HG02759 (cell line): ENCODE data around the gene RPTOR.
"Not testable (repeated sequence)": the region's sequence is repeated elsewhere in the genome, so short reads cannot be mapped to it uniquely, and the experiment has no call there.

Experiments
- ATAC-seq: cut with Tn5 transposase; IDR thresholded peaks from one replicate; pipeline ENCODE4 v1.9.1; 2021; ENCODE audit warnings: mild to moderate bottlenecking, moderate library complexity; ENCODE audit not compliant: unreplicated experiment

Gene RPTOR

DNA sequence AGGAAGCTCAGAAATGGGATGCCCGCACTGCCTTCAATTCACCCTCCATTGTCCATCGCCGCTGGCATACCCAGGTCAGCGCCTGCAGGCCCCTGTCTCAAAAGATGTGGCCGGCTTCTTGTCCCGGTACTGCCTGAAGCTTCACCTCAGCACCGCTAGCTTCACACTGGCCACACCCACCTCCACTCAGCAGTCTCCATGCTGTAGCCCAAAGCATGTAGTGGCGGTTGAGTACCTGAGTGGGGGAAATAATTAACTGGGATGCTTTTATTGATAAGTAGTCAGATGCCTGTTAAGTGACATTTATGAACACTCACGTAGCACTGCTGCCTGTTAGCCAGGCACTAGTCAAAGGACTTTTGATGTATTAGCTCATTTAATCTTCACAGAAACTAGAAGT lies 143.2 kb downstream of the RPTOR start:
- ATAC-seq = no peak

DNA sequence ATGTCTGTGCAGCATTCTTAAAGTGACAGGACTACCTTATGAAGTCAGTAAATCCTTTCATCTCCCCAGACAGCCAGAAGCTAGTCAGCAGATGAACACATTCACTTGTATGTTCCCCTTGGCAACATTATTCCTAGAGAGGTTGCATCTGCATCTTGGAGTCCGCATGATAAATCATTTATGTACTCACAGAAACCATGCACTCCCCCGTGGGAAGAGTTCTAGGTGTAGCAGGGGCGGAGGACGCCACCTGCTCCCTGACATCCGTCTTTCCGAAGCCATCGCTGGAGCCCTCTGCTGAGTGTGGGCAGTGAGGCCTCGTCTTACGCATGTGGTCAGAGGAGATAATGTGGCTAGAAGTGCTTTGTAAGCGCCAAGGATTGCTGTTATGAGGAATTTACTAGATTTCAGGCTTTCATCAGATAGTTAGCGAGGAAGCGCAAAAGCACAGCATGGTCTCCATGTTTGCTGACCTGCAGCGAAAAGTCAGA lies 144.5 kb downstream of the RPTOR start:
- ATAC-seq = no peak

DNA sequence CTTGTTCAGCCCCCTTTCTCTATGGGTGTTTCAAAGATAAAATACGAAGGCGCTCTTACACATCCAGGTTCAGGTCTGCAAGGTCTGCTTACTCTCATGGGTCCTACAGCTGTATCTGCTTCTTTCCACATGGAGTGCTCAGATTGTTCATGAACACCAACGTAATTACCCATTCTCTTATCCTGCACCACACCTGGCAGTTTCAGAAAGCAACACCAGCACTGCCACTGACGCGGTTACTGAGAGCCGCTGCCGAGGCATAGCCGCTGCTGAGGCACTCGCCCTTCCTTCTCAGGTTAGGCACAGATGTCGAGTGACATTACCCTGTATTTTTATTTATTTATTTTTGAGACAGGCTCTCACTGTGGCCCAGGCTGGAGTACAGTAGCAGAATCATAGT lies 147.1 kb downstream of the RPTOR start:
- ATAC-seq = no peak

DNA sequence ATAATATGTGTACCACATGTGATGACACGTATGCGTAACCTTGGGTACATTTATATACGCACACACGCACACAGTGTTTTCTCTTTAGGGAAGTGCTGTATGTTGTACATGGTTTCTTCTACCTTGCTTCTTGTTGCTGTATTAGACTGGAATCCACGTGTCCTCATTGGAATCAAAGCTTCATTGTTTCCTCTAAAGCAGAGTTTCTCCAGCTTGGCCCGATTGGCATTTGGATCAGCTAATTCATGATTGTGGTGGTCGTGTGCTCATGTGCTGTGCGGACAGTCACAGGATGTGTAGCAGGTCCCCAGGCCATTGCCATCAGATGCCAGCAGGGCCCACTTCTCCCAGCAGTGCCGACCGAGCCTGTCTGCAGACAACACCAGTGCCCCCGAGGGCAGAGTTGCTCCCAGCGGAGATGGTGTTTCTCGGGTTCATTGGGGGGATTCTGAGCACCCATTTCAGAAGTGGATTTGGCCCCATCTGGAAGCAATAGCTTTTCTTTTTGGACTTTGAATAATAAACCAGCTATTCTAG lies 148.4 kb downstream of the RPTOR start:
- ATAC-seq = no peak

DNA sequence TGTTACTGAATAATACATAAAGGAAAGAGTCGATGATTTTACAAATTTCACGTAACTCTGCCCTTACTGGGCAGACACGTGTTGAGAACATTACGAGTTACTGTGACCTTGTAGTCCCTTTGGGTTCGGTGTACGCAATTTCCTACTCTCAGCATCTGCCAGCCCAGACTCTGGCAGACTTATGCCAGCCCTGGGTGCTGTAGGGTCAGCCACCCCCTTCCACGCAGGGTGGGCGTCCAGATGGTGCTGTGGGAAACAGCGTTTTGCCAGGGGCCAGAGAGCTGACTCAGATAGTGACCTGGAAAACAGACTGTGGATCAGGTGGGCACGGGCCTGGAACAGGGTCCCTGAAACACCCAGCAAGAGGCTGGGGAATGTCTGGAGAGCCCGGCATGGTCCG lies 148.9 kb downstream of the RPTOR start:
- ATAC-seq = no peak

DNA sequence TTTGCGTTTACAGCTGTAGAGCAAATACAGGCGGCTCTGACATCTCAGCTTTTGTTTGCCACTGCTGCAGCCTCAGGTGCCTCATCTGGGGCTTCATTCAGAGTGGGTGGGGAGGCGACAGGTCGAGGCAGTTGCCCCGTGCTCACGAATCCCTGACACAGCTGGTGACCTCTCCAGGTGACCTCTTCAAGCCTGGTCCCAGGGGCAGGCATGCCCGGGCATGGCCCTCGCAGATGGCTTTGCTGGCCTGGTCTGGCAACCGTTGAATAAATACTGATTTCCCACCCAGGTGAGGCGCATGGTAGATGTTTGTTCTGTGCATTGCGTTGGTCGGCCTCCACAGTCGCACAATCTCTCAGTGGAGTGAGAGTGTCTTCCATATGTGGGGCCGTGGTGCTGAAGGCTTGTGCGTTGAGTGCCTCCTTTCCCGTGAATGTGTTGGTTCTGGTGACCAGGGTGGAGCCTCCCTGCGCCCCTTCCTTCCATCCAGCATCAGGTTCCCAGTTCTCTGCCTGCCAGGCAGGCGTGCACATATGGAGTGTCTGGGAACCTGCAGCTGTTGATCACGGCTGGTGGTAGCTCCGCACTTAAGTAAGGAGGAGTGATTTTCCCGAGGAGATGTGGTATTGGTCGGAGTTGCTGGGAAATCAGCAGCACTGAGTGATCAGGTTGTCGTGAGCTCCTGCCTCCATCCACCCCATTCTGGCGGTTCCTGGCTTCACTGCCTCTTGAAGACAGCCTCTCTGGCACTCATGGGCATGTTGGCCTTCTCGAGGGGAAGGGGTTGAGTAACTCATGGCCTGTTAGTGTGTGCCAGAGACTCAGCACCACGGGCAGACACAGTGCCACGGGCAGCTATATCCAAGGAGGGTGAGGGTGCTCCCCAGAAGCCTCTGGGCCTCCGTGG lies 149.7 kb downstream of the RPTOR start:
- no peak for ATAC-seq

DNA sequence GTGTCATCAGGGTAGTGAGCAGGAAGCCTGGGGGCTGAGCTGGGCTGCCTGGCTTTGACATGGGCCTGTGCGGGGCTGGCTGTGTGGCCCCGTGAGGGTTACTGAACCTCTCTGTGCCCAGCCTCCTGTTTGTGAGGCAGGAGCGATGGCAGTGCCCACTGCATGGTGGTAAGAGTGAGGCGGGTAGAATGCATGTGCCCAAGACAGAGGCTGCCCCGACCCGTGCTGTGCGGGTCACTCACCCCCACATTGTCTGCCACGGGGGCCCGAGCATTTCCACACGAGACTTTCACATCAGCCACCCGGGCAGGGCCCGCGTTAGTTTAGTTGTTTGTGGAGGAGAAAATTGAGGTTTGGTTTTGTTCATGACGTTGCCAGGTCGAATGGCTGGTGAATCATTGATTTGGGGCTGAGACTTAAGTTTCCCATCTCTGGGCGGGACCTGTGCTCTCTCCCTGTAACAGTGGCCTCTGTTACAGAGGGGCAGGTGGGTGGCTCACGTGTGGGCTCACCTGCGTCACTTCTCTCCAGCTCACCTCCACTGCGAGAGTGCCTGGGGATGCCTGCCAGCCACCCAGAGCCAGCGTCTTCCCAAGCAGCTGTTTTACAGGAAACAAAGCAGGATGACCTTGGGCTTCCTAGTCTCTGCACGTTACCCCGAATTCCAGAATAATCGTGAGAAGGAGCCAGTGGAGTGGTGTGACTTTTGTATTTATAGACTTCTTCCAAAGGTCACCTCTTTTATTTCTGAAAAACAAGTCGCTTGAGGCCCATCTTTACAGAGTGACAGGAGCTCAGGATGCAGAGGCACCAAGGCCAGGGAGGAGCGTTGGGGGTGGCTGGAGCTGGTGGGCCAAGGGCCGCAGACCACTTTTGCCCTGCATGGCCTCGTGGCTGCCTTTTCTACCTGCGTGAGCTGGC lies 150.6 kb downstream of the RPTOR start:
- no peak for ATAC-seq

DNA sequence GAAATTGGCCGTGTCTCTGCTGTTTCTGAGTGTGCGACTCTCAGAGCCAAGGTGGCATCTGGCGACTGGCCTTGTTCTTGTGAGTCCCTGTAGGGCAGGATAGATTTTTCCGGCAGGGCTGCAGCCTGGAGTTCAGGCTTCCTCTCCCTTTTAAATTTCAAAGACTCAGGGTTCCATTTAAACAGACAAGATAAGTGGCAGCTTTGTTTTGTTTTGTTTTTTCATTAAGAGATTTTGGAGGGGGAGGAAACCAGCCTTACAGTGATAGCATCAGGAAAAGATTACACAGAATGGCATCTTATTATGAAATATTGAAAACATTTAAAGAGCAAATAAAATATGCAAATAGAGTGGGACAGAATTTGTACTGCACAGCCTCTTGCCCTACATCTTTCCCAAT lies 151.3 kb downstream of the RPTOR start:
- ATAC-seq = no peak

DNA sequence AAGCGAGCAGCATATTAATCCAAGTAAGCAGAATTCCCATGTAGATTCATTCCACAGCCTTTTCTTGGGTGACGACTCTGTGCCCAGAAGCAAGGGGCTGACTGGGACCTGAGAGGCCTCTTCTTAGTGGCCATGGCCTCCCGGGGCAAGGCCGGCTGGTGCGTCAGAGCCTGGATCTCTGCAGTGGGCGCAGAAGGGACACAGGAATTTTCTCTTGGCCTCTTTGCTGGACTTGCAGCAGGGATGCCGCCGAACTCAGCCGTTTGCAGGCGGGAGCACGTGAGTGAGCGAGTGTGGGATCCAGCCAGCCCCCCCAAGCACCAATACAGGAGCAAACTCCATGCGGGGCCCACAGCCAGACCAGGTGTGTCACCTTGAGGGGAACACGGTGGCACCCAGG lies 151.8 kb downstream of the RPTOR start:
- no peak for ATAC-seq

DNA sequence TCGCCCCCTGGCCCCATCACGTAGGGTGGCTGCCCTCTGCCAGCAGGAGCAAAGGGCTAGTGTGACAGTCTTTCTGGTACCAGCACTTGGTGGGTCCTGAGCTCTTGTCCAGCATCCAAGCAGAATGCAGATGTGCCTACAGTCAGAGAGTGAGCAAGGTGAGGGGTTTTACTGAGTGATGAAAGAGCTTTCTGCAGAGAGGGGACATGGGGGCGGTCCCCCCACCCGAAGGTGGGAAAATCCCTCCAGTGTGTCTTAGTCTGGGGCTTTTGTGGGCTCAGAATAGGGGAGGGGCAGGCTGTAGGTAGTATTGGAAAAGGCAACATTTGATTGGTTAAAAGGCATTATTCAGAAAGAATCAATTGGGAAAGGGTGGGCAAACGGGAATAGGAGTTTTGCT lies 152.3 kb downstream of the RPTOR start:
- no peak for ATAC-seq

DNA sequence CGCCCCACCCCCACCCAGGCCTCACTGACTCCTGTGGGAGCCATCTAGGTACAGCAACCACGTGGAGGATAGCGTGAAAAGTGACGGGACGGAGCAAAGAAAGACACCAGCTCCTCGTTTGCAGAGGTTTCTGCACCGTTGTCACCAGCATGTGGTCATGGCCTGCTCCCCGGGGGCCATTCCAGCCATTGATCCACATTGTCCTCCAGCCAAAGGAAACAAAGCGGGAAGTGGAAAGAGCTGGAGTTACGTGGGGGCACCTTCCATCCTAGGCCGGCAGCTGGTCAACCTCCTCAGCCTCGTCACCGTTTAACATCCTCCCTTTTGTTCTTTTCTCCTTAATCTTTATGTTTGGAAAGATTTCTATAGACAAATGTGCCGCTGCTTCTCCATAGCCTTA lies 153.7 kb downstream of the RPTOR start:
- no peak for ATAC-seq

DNA sequence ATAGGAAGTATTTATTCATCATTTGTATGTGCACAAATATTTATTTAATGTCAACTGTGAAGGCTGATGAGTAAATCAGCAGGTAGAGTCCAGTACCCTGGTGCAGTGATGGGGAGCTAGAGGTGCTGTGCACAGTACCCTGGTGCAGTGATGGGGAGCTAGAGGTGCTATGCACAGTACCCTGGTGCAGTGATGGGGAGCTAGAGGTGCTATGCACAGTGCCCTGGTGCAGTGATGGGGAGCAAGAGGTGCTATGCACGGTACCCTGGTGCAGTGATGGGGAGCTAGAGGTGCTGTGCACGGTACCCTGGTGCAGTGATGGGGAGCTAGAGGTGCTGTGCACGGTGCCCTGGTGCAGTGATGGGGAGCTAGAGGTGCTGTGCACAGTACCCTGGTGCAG lies 154.6 kb downstream of the RPTOR start:
- ATAC-seq = not testable (repeated sequence)

DNA sequence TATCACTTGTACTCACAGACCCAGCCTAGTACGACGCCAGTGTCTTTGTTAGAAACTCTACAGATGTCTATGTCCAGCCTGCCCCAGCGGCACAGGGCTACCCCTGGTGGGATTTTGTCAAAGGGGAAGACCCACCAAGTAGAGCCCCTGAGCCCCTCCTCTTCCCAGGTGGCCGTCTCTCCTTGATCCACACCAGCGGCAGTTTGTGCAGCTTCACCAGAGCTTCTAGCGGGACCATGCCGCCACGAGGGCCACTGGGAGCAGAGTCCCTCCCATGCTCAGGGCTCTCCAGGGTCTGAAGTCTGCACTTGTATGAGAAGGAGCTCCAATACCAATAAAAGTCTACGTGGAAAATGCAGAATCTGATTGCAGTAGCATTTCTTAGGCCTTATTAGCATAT lies 157.1 kb downstream of the RPTOR start:
- ATAC-seq = no peak

DNA sequence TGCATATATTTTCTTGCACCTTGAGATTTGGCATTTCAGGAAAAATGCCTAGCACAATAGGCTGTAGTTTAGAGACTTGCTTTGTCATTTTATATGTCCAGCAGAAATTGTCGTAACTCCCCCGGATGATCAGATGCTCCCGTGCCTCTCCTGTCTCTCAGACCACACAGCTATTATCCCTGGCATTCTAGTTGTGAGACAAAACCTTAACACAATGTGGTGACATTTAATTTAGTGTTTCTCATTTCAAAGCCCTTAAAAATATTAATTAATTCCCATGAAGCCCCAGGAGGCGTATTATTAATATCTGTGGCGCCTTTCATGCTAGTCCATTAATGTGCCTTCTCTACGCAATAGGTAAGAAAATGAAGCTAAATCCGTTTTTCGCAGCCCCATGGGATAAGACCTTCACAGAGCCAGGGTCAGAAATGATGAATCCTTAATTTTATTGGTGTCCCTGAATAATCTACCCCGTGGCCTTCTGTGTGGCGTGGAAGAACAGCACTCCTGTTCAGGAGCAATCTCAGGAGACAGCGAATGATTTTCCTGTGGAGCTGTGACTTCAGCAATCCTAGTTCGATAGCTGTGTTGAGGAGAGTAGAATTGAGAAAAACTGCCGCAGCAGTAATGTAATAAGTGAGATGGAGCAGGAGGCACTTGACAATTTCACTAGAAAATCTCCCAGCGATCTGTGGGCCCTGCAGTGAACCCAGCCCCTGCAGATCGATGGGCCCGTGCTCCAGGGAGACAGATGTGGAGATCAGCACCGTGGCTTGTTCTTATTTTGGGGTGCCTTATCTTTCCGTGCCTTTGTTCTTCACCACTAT lies 157.9 kb downstream of the RPTOR start:
- no peak for ATAC-seq

DNA sequence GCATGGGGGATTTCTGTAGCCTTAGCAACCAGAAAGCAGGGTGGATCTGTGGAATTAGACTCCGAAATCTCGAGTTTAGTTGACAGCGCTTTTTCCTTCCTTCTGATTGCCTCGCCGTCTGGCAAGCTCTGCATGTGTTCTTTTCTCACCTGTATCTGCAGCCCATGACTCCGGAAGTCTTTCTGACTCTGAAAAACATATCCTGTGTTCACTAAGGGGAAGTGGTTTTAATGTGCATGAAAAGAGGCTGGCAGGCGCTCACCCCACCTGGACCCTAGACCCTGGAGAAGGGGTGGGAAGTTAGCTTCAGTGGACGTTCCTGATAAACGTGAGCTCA lies 158.5 kb downstream of the RPTOR start:
- ATAC-seq = no peak

DNA sequence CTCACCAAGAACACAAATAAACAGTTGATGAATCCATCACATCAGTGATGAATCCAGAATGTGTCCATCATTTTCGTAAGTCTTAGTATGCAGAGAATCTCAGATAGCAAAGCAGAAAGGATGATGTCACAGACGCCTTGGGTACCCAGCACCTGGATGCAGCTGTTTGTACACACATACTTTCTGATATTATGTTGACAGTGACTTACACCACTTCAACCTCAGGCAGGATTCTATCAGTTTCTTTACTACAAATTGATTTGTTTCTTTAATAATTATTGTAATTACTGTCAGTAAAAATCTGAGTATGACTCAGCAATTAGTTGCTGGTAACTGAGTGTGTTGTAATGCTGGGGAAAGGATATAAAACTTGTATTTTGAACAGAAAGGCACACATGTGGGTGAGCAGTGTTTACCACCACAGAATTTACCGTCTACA lies 159.8 kb downstream of the RPTOR start:
- no peak for ATAC-seq

DNA sequence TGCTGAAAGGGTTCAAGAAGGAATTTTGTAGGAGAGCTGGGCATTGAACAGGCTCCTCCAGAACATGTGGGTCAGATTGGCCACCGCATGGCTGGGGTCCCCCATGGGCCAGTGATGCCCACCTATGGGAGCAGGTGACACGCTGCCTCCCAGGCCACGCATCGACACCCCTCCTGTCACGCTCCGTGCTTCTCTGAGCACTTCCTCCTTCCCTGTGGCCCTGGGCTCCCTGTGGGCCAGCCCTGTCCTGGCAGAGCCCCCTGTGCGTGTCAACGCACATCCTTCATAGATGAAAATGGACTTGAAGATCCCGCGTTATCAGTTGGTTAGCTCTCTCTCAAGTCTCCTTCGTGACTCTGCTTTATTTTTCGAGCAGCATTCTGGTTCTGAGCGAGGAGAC lies 160.3 kb downstream of the RPTOR start:
- ATAC-seq = no peak

DNA sequence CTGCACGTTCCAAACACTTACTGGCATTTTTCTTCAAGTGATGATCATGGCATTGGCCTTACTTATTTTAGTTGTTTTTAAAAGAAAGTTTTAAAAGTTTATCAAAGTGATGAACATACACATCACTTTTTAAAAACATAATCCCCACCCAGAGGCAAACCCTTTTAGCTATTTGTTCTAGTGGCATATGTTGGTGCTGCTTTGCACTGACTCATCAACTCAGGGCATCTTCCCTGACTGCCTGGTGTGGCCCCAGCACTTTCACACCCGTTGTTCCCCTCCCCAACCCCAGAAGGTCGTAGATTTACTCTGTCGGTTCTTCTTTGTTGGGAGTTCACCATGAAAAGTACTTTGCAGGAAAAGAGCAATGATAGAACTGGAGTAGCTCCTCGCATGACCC lies 161.3 kb downstream of the RPTOR start:
- ATAC-seq = no peak

DNA sequence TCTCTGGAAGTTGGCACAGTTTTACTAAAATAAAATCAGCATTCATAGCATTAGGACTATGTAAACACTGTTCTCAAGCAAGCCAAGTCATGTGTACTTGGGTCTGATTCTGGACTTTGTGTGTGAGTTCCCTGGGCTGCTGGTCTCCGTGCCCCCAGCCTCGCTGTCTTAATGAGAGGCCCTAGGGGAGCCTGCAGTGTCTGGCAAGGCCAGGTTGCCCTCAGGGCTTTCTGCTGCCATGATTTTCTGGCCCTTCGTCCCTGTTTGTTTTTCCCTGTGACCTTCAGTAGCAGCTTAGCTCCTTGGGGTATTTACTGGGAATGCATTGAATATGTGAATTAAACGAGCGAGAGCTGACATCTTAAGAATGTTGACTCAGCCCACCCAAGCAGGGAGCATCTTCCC lies 161.8 kb downstream of the RPTOR start:
- no peak for ATAC-seq

DNA sequence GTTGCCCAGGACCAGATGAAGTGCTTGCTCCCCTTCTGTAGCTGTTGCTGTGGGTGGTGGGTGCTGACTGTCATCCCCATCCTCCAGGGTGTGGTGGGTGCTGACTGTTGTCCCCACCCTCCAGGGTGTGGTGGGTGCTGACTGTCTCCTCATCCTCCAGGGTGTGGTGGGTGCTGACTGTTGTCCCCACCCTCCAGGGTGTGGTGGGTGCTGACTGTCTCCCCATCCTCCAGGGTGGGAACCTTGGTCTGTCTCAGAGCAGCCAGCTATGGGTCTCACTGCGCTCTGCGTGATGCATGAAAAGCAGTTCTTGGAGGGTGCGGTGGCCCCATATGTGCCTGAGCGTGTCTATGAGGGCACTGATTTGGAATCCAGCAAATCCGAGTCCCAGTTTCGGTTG lies 163.8 kb downstream of the RPTOR start:
- ATAC-seq = no peak
